K562 (cell line): ENCODE results near the gene UBXN10. TPM values are rescaled to one million over a fixed set of nuclear protein-coding genes. Genes with fewer than 3 reads are reported as not detected.

Experiments used
- ATAC-seq: fragments of 200-7000 bp; cut with Tn5 transposase; 3 replicates; pipeline ENCODE4 v1.9.1; 2020; ENCODE audit warnings: moderate library complexity
- BruUV-seq: library from RNA; stranded (reverse); fragments of 400-500 nt; replicated peaks from 2 replicates; lab custom pipeline; 2021; lab: Mats Ljungman, UMichigan
- CTCF ChIA-PET: fragments of 300-600 bp; formaldehyde crosslinking; extraction: SDS; loops from one replicate; lab custom pipeline; 2021; ENCODE audit warnings: low intra/inter-chr PET ratio; lab: Yijun Ruan, JAX
- POLR2A ChIA-PET: fragments of 300-600, 350-650 bp; sonication (Branson Sonifier 250); formaldehyde crosslinking; extraction: SDS; loops from one replicate; lab custom pipeline; 2021; ENCODE audit warnings: antibody characterized with exemption, inconsistent platforms; lab: Yijun Ruan, JAX
- DNase-seq, 4 experiments: peaks; one replicate each; pipeline versions ENCODE4 v3.0.0 to v3.0.0-alpha.2; 2011 to 2018; ENCODE audit warnings: low spot score in 3 of 4, mixed read lengths in 3 of 4; ENCODE audit errors: extremely low read depth in 1 of 4
- FAIRE-seq: peaks from 2 replicates; lab custom pipeline; 2011; peaks lifted over from hg19 to GRCh38; lab: Jason Lieb, UNC
- H2AFZ ChIP-seq: 2 replicates; pipeline ENCODE4 v1.6.0; 2011; ENCODE audit warnings: low read depth, low read length, control low read depth, inconsistent platforms
- H3K27ac ChIP-seq: fragments of 200-600 bp; 3 replicates; pipeline ENCODE4 v1.8.0; 2011; ENCODE audit warnings: low read depth, mild to moderate bottlenecking, control low read depth, inconsistent platforms, low read length, moderate library complexity, mixed read lengths; ENCODE audit errors: extremely low read depth
- H3K27me3 ChIP-seq, 2 experiments: fragments of 300-600 bp in 1 of 2; 2 replicates in 1 of 2; 3 replicates in 1 of 2; pipeline versions ENCODE4 v1.6.0 to v1.8.0; 2011; ENCODE audit warnings: inconsistent platforms in 2 of 2, low read length in 2 of 2, mild to moderate bottlenecking in 1 of 2, mixed read lengths in 1 of 2, moderate library complexity in 1 of 2; ENCODE audit not compliant: control insufficient read depth in 2 of 2, insufficient read depth in 2 of 2
- H3K36me3 ChIP-seq: fragments of 300-600 bp; 3 replicates; pipeline ENCODE4 v1.8.0; 2011; ENCODE audit warnings: mild to moderate bottlenecking, low read length, inconsistent platforms; ENCODE audit not compliant: control insufficient read depth, insufficient read depth
- H3K4me1 ChIP-seq, 2 experiments: fragments of 200-600 bp in 1 of 2; replicated peaks in 1 of 2; 2 replicates in 1 of 2; 3 replicates in 1 of 2; pipeline versions ENCODE4 v1.5.1 to v1.8.0; 2011; ENCODE audit warnings: inconsistent platforms in 2 of 2, low read length in 2 of 2, mild to moderate bottlenecking in 1 of 2, mixed read lengths in 1 of 2, moderate library complexity in 1 of 2; ENCODE audit not compliant: control insufficient read depth in 2 of 2, insufficient read depth in 2 of 2
- H3K4me2 ChIP-seq: 2 replicates; pipeline ENCODE4 v1.6.1; 2011; ENCODE audit warnings: low read length, control low read depth, inconsistent platforms, mixed read lengths; ENCODE audit not compliant: insufficient read depth
- H3K4me3 ChIP-seq: fragments of 200-600 bp; sonication (generic), shearing (Covaris generic); 2 replicates; pipeline ENCODE4 v1.5.1; 2016; ENCODE audit warnings: control low read depth, inconsistent platforms
- H3K79me2 ChIP-seq: fragments of 200-600 bp; 3 replicates; pipeline ENCODE4 v1.8.0; 2011; ENCODE audit warnings: low read length, inconsistent platforms; ENCODE audit not compliant: control insufficient read depth, insufficient read depth
- H3K9ac ChIP-seq, 2 experiments: 2 replicates each; pipeline versions ENCODE4 v1.6.0 to v1.6.1; 2011; ENCODE audit warnings: low read depth in 2 of 2, low read length in 2 of 2, control low read depth in 1 of 2, inconsistent platforms in 1 of 2, mild to moderate bottlenecking in 1 of 2, mixed read lengths in 1 of 2; ENCODE audit not compliant: insufficient read depth in 1 of 2
- H3K9me1 ChIP-seq: one replicate; pipeline ENCODE4 v1.6.0; 2011; ENCODE audit warnings: inconsistent platforms, mild to moderate bottlenecking, low read length, moderate library complexity; ENCODE audit not compliant: control insufficient read depth, insufficient read depth
- H3K9me3 ChIP-seq: replicated peaks from 2 replicates; pipeline ENCODE4 v1.5.1; 2011; ENCODE audit warnings: low read depth, low read length, inconsistent platforms; ENCODE audit not compliant: control insufficient read depth, insufficient read depth
- H4K20me1 ChIP-seq: replicated peaks from 2 replicates; pipeline ENCODE4 v1.6.1; 2011; ENCODE audit warnings: low read length, inconsistent platforms, mixed read lengths; ENCODE audit not compliant: control insufficient read depth, insufficient read depth
- MAZ ChIP-seq, 2 experiments: fragments of 450-650 bp in 1 of 2; sonication (generic) in 1 of 2; formaldehyde crosslinking; IDR thresholded peaks in 1 of 2; conservative IDR thresholded peaks in 1 of 2; 2 replicates each; pipeline versions ENCODE4 v1.4.0 to v1.5.0; 2020; ENCODE audit warnings: mild to moderate bottlenecking in 1 of 2, missing genetic modification reagents in 1 of 2
- MLLT1 ChIP-seq, 2 experiments: fragments of 450-650 bp; IDR thresholded peaks; 2 replicates each; pipeline ENCODE4 v1.6.1; 2016
- SREBF1 ChIP-seq: fragments of 150-350 bp; IDR thresholded peaks from 2 replicates; pipeline ENCODE4 v1.6.1; 2014; ENCODE audit warnings: antibody characterized with exemption, low read depth, low read length, borderline replicate concordance
- ZNF518B ChIP-seq: fragments of 250-450 bp; sonication (Bioruptor Pico); IDR thresholded peaks from 2 replicates; pipeline ENCODE4 v1.5.0; 2021; ENCODE audit warnings: mild to moderate bottlenecking, moderate library complexity
- ZNF592 ChIP-seq: fragments of 450-650 bp; IDR thresholded peaks from 2 replicates; pipeline ENCODE4 v1.6.1; 2017; ENCODE audit warnings: antibody characterized with exemption, mild to moderate bottlenecking
- ZNF740 ChIP-seq, 3 experiments: fragments of 200-800 bp in 1 of 3; sonication (Bioruptor generic) in 1 of 3; sonication (generic) in 1 of 3; formaldehyde crosslinking in 1 of 3; IDR thresholded peaks; 2 replicates each; pipeline versions ENCODE4 v1.6.1 to v1.8.0; 2016 to 2022; ENCODE audit warnings: mild to moderate bottlenecking in 2 of 3, missing compliant biosample characterization in 2 of 3, missing genetic modification characterization in 2 of 3, missing genetic modification reagents in 1 of 3
- WGBS: fragments of 100-300 bp; shearing (Covaris generic); methylation state at CpG from one replicate; pipeline ENCODE4 v1.1.6; 2016; ENCODE audit warnings: low coverage, mixed read lengths; ENCODE audit not compliant: insufficient coverage; ENCODE audit errors: missing lambda C conversion rate; 5-methylcytosine and 5-hydroxymethylcytosine counted together
- in situ Hi-C: fragments of 300-500 bp; cut with MboI; formaldehyde crosslinking; loops from 4 replicates; pipeline ENCODE4 v1.15.0; 2018; ENCODE audit warnings: inconsistent platforms, mixed read lengths
- intact Hi-C: fragments of 100-400 bp; cut with micrococcal nuclease; formaldehyde crosslinking; loops from 2 replicates; pipeline ENCODE4 v1.14.2; 2022
- polyA plus RNA-seq, 8 experiments: library from polyadenylated mRNA; depleted of rRNA in 4 of 8; stranded (reverse) in 5 of 8; unstranded in 3 of 8; fragments of >200 nt; fragmentation: Nextera tagmentation in 2 of 8; fragmentation: Illumina TruSeq in 1 of 8; extraction: Ambion mirVana in 2 of 8; extraction: Trizol in 1 of 8; gene quantifications; 2 replicates each; pipeline versions ENCODE4 v1.2.1 to v1.2.3, GENCODE V29; 2011 to 2014; ENCODE audit warnings: inconsistent platforms in 1 of 8, missing spikeins in 1 of 8
- total RNA-seq, 7 experiments: library from RNA; depleted of rRNA in 6 of 7; stranded (reverse); fragments of >200 nt in 6 of 7; fragmentation: Illumina TruSeq in 2 of 7; extraction: Trizol in 2 of 7; gene quantifications; 2 replicates each; pipeline versions ENCODE4 v1.2.1 to v1.2.3, GENCODE V29; 2011 to 2021; ENCODE audit warnings: low replicate concordance in 1 of 7

UBXN10 gene
- total and polyA plus RNA-seq, 9 of the 15 experiments (the other 6 are each of a cell fraction or from before 2014, with no cell fraction given): 10.7 to 17.7 (median 13.6) TPM

GRCh38 chr1:20192364-20192763, 6.5 kb downstream of the UBXN10 start:
- ATAC-seq (no peak), FAIRE-seq (no peak), DNase-seq (no peak)
- Histone ChIP-seq H3K9me3 (no peaks in the 10 kb centered on the region), H3K9ac (no peak overlapping the region), H3K4me1 (peaks cover 38 to 62% of the 10 kb centered on the region in 2 experiments), H3K27ac (no peak overlapping the region), H3K4me2 (no peak overlapping the region), H4K20me1 (no peaks in the 10 kb centered on the region), H3K9me1 (no peaks in the 10 kb centered on the region), H3K36me3 (peaks cover 33% of the 10 kb centered on the region; the same call in 2 of the 3 replicates), H2AFZ (no peak overlapping the region), H3K27me3 (no peaks in the 10 kb centered on the region), H3K4me3 (no peak overlapping the region), H3K79me2 (peaks cover 33% of the 10 kb centered on the region)
- ChIA-PET POLR2A (interaction anchor here (0.5 to 2.7 kb wide), 5 partner anchors 9 to 281 kb away, joined by 3 to 10 read pairs (median 4); no protein-coding TSS in a partner anchor), CTCF (no interaction called here)
- WGBS: 79% methylated on average over 5 of the region's 5 CpGs
- in situ Hi-C loops (no loop called here), intact Hi-C loops (no loop called here)
- no TSS peak for BruUV-seq
- TF ChIP-seq MLLT1 (IDR thresholded peaks at IDR 0.05) (no peak), ZNF518B (no peak), MAZ (CRISPR knock-in tag; conservative IDR thresholded peaks at IDR 0.05 in 1 of 2, IDR thresholded peaks at IDR 0.05 in 1 of 2) (no peak), ZNF592 (peak; percentile 75), SREBF1 (no peak), ZNF740 (CRISPR knock-in tag; IDR thresholded peaks at IDR 0.05) (0 out of 2 replicates have a peak, but pooled peaks have one; percentile 34), ZNF740 (tag; IDR thresholded peaks at IDR 0.05) (no peak)
